Endothelial cell (in vitro differentiated cells): ENCODE results near the gene ADAMTSL2. TPM values are rescaled to one million over a fixed set of nuclear protein-coding genes. Genes with fewer than 3 reads are reported as not detected.

Experiments used
- DNase-seq: peaks from one replicate; pipeline ENCODE4 v3.0.0; 2021; ENCODE audit warnings: low spot score
- H3K27ac Mint-ChIP-seq: one replicate; pipeline ENCODE4 v1.8.0; 2021; ENCODE audit warnings: mixed read lengths, inconsistent platforms; ENCODE audit not compliant: unreplicated experiment
- H3K27me3 Mint-ChIP-seq: one replicate; pipeline ENCODE4 v1.8.0; 2021; ENCODE audit warnings: mild to moderate bottlenecking, moderate library complexity, mixed read lengths, inconsistent platforms; ENCODE audit not compliant: unreplicated experiment
- H3K36me3 Mint-ChIP-seq: one replicate; pipeline ENCODE4 v1.8.0; 2021; ENCODE audit warnings: mild to moderate bottlenecking, low read depth, mixed read lengths, inconsistent platforms; ENCODE audit not compliant: unreplicated experiment
- H3K4me1 Mint-ChIP-seq: one replicate; pipeline ENCODE4 v1.8.0; 2021; ENCODE audit warnings: mild to moderate bottlenecking, mixed read lengths, inconsistent platforms; ENCODE audit not compliant: unreplicated experiment
- H3K4me3 Mint-ChIP-seq: one replicate; pipeline ENCODE4 v1.8.0; 2021; ENCODE audit warnings: mild to moderate bottlenecking, mixed read lengths, inconsistent platforms; ENCODE audit not compliant: unreplicated experiment
- H3K9me3 Mint-ChIP-seq: one replicate; pipeline ENCODE4 v1.8.0; 2021; ENCODE audit warnings: mixed read lengths, inconsistent platforms; ENCODE audit not compliant: unreplicated experiment
- CTCF ChIP-seq: fragments of 200-600 bp; sonication (generic); IDR thresholded peaks from one replicate; pipeline ENCODE4 v1.5.0; 2021; ENCODE audit warnings: antibody characterized with exemption; ENCODE audit not compliant: unreplicated experiment
- total RNA-seq: library from RNA; stranded (reverse); fragmentation: NEBNext Ultra II Directional; extraction: Animal tissue kit (Norgen Biotek cat#: 25700); gene quantifications from one replicate; pipeline ENCODE4 v1.2.1, GENCODE V29; 2021; ENCODE audit not compliant: unreplicated experiment

Gene ADAMTSL2
- total RNA-seq, 1 donor from 2014 or later: 5.9 TPM

- H3K4me3 Mint-ChIP-seq: no peak overlapping the region
- DNase-seq: no peak
- H3K9me3 Mint-ChIP-seq: peaks cover 7% of the 10 kb centered on the region
- no peaks in the 10 kb centered on the region for H3K27me3 Mint-ChIP-seq
- no peak for TF ChIP-seq CTCF
- H3K4me1 Mint-ChIP-seq: no peaks in the 10 kb centered on the region
- no peak overlapping the region for H3K27ac Mint-ChIP-seq
- peaks cover 12% of the 10 kb centered on the region for H3K36me3 Mint-ChIP-seq
Measured at GRCh38 chr9:133621725-133622267, 87.3 kb downstream of the ADAMTSL2 start.

GRCh38 chr9:133622555-133622954 is 88.1 kb downstream of the ADAMTSL2 start:
- Mint-ChIP-seq H3K4me3 (no peak overlapping the region), H3K36me3 (peaks cover 12% of the 10 kb centered on the region), H3K4me1 (no peaks in the 10 kb centered on the region), H3K27ac (no peak overlapping the region), H3K9me3 (peaks cover 7% of the 10 kb centered on the region), H3K27me3 (no peaks in the 10 kb centered on the region)
- TF ChIP-seq CTCF: no peak
- DNase-seq: no peak

Other genes starting within 250 kb of the ADAMTSL2 start
- gene SURF6, start 198.5 kb upstream of the ADAMTSL2 start, total RNA-seq: 21.7 TPM
- 32.9 TPM for gene MED22, start 186.6 kb upstream of the ADAMTSL2 start, total RNA-seq
- 2,006 TPM for gene RPL7A, start 186.5 kb upstream of the ADAMTSL2 start, total RNA-seq
- gene SURF1, start 178.2 kb upstream of the ADAMTSL2 start, total RNA-seq: 36.2 TPM
- 11.9 TPM for gene SURF2, start 178.2 kb upstream of the ADAMTSL2 start, total RNA-seq
- gene SURF4, start 158.6 kb upstream of the ADAMTSL2 start, total RNA-seq: 169 TPM
- gene STKLD1, start 158.3 kb upstream of the ADAMTSL2 start, total RNA-seq: 0.64 TPM
- 30.9 TPM for gene REXO4, start 116.7 kb upstream of the ADAMTSL2 start, total RNA-seq
- 9.1 TPM for gene ADAMTS13, start 112.3 kb upstream of the ADAMTSL2 start, total RNA-seq
- gene CACFD1, start 74.7 kb upstream of the ADAMTSL2 start, total RNA-seq: 34.3 TPM
- gene SLC2A6, start 55.6 kb upstream of the ADAMTSL2 start, total RNA-seq: 32.5 TPM
- not detected for gene MYMK, start 9.7 kb upstream of the ADAMTSL2 start, total RNA-seq
- gene FAM163B, start 74.7 kb downstream of the ADAMTSL2 start, total RNA-seq: not detected
- 0.08 TPM for gene DBH, start 101.7 kb downstream of the ADAMTSL2 start, total RNA-seq
- gene SARDH, start 203.6 kb downstream of the ADAMTSL2 start, total RNA-seq: 5.0 TPM